Cardiac fibroblast (primary cell): ENCODE data around the gene CC2D1A.

ENCODE experiments used
- DNase-seq, 2 donors: peaks; one replicate each; pipeline versions ENCODE4 v3.0.0 to v3.0.0-alpha.2; 2010; ENCODE audit warnings: low read depth in 2 of 2
- H3K4me3 ChIP-seq, 2 donors: replicated peaks in 1 of 2; 1 replicate in 1 of 2; 2 replicates in 1 of 2; pipeline ENCODE4 v1.5.1; 2011; ENCODE audit warnings: low read depth in 2 of 2, low read length in 2 of 2, mild to moderate bottlenecking in 2 of 2, moderate library complexity in 1 of 2
- TF ChIP-seq, protein P1 (sequence below): IDR thresholded peaks from one replicate; pipeline ENCODE4 v1.5.1; 2011; ENCODE audit warnings: low read depth, mild to moderate bottlenecking, low read length, inconsistent platforms

CC2D1A gene

DNA sequence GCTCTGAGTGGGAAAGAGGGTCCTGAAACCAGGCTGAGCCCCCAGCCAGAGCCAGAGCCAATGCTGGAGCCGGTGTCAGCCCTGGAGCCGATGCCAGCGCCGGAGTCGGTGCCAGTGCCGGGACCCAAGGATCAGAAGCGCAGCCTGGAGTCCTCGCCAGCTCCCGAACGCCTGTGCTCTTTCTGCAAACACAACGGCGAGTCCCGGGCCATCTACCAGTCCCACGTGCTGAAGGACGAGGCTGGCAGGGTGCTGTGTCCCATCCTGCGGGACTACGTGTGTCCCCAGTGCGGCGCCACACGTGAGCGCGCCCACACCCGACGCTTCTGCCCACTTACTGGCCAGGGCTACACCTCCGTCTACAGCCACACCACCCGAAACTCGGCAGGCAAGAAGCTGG, 28.7 kb upstream of the CC2D1A start:
- TF ChIP-seq, protein P1, sequence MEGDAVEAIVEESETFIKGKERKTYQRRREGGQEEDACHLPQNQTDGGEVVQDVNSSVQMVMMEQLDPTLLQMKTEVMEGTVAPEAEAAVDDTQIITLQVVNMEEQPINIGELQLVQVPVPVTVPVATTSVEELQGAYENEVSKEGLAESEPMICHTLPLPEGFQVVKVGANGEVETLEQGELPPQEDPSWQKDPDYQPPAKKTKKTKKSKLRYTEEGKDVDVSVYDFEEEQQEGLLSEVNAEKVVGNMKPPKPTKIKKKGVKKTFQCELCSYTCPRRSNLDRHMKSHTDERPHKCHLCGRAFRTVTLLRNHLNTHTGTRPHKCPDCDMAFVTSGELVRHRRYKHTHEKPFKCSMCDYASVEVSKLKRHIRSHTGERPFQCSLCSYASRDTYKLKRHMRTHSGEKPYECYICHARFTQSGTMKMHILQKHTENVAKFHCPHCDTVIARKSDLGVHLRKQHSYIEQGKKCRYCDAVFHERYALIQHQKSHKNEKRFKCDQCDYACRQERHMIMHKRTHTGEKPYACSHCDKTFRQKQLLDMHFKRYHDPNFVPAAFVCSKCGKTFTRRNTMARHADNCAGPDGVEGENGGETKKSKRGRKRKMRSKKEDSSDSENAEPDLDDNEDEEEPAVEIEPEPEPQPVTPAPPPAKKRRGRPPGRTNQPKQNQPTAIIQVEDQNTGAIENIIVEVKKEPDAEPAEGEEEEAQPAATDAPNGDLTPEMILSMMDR = no peak
- no peak for DNase-seq
- no peak overlapping the region for H3K4me3 ChIP-seq

DNA sequence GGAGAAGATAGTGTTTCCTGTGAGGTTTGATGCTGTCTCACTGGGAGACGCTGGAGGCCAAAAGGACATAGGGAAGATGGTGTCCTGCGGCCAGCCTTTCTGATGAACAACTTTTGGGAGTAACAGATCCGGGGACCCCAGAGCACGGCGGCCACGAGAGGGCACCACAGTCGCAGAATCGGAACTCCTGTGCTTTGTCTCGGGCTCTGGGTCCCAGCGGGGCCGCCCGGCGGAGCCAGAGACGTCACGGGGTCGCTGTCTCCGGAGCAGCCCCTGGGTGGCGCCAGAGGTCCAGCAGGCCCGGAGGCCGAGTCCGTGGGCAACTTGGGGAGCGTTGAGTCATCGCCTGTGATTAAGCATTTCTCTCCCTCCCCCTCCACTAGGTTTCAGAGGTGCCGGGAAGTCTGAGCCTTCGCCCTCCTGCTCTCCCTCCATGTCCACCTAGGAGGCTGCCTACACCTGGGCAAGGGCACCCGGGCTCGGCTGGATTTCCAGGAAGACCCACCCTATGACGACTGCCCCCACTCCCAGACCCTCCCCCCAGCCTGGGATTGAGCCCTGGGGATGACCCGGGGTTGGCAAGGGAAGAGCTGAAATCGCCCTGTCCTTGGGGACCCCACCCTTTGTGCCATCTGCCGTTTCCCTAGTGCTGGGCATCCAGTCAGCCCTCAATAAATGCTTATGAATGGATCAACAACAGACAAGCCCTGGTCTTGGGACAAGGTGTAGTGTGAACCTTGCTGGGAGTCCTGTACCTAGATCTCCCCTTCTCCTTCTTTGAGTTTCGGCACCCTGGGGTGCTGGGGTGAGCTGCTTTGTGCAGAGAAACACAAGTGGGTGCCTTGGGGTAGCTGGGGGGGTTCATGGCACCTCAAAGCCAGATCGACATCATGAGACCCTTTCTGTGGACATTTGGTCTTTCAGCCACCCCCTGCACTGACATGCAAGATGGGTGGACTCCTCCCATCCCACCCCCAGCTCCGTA, 25.6 kb upstream of the CC2D1A start:
- peak; percentile 97 for DNase-seq
- peak overlapping the region; percentile 26 to 27 for H3K4me3 ChIP-seq
- TF ChIP-seq, protein P1 = peak; percentile 99

DNA sequence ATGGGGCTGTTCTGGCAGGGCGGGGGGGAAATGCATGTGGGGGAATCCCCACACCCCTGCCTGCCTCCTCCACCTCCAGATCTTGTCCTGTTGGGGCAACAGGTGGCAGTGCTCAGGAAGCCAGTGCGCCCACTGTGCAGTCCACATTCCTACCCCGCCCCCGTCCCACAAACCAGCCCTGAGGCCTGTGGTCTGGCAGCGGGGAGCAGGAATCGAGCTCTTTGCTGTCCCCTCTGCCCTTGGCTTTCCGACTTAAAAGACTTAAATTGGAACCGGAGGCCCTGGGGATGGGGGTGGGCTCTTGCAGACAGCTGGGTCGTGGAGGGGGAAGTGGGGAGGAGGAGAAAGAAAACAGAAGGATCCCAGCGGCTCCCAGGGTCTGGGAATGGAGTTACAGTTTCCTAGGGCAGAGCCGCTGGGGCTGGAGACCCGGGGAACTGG, 24.7 kb upstream of the CC2D1A start:
- no peak overlapping the region for H3K4me3 ChIP-seq
- TF ChIP-seq, protein P1 = no peak
- peak in 1 of 2 donors; percentile 19 for DNase-seq

DNA sequence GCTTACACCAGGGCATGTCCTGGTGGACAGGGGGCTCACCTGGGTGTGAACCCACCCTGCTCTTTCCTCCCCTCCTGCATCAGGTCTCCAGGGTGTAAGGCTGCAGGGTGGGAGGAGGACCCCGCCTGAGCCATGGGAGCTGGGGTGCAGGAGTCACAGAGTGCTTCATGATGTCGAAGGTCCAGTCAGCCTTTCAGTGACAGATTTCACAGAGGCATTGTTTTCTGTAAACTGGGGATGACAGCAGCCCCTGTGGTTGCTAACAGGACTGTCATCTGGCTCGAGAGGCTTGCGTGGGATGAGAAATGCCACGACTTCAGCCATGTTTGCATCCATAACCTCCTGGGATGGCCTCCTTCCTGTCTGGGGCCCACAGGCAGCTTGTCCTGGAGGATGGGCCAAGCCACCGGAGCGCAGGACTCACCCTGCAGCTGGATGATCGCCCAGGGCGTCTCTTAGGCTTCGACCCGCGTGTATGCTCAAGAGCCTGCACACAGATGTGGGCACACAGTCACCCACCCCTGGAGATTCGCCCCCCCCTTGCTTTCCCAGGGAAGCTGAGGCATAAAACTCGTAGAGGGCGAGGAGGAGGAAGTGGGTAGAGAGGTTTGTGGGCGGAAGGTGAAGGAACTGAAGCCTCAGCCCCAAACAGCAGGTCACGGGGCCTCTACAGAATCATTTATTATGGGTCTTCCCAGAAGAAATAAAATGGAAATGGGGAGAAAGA, 24.1 kb upstream of the CC2D1A start:
- TF ChIP-seq, protein P1 = no peak
- no peak overlapping the region for H3K4me3 ChIP-seq
- peak; percentile 42 to 46 for DNase-seq

DNA sequence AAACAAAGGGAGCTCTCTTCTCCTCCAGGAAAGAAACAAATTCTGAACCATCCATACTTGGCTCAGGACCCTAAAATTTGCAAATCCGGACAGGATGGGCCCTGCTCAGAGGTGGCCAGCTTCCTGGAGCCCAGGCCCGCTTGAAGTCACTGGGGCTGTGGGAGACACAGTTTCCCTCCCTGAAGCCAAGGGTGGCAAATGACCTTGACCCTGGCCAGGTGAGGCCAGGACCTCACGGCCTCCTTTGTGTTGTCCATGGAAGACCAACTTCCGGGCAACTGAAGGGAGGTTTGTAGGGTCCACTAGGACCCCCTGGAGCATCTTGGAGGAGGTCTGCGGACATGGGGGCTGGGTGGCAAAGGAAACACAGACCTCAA, 23.6 kb upstream of the CC2D1A start:
- TF ChIP-seq, protein P1 = no peak
- no peak for DNase-seq

DNA sequence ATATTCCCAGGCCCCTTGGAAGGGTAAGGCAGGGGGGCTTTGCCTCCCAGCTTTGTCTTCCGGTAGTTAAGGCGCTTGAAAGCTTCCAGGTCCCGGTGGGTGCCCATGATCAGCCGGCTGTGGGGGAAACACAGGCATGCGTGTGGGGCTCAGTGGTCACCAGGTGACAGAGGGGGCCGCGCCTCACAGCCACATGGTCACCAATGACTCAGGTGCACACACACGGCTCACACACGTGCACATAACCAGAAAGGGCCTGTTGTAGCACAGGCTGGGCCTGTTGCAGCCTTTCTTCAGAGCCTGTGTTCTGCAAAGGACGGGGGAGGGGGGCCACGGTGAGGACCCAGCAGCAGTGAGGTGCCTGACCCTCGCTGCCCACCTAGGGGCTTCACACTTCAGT, 23.2 kb upstream of the CC2D1A start:
- no peak for DNase-seq
- TF ChIP-seq, protein P1 = no peak
- H3K4me3 ChIP-seq = no peak overlapping the region

More for the DNA sequence above, 23.6 kb upstream of the CC2D1A start:
- no peak overlapping the region for H3K4me3 ChIP-seq
